Ovary (tissue), 9 donors: ENCODE data around the gene SLC12A8. TPM values are rescaled to one million over a fixed set of nuclear protein-coding genes. Genes with fewer than 3 reads are reported as not detected.

Experiments
- DNase-seq, 5 donors: peaks; one replicate each; pipeline ENCODE4 v3.0.0-alpha.2; 2019 to 2020
- H3K27ac ChIP-seq, 2 donors: fragments of 200-600 bp; one replicate each; pipeline versions ENCODE4 v1.5.1 to v1.8.0; 2019 to 2022
- H3K27me3 ChIP-seq: fragments of 200-600 bp; one replicate; pipeline ENCODE4 v1.8.0; 2022
- H3K36me3 ChIP-seq: fragments of 200-600 bp; sonication (generic); one replicate; pipeline ENCODE4 v1.5.1; 2019
- H3K4me1 ChIP-seq: one replicate; pipeline ENCODE4 v1.8.1; 2013; ENCODE audit warnings: mild to moderate bottlenecking, moderate library complexity; ENCODE audit not compliant: insufficient read depth
- H3K4me3 ChIP-seq: fragments of 200-600 bp; sonication (generic); one replicate; pipeline ENCODE4 v1.5.1; 2017
- H3K9me3 ChIP-seq, 2 donors: fragments of 200-600 bp in 1 of 2; sonication (generic) in 1 of 2; one replicate each; pipeline versions ENCODE4 v1.5.1 to v1.8.1; 2013 to 2019; ENCODE audit warnings: mild to moderate bottlenecking in 1 of 2, moderate library complexity in 1 of 2
- CTCF ChIP-seq, 3 donors: fragments of 450-650 bp in 2 of 3; fragments of 200-600 bp in 1 of 3; IDR thresholded peaks; one replicate each; pipeline versions ENCODE4 v1.5.1 to v1.8.0; 2016 to 2022; ENCODE audit warnings: antibody characterized with exemption in 3 of 3, mild to moderate bottlenecking in 1 of 3
- EP300 ChIP-seq: sonication (generic); formaldehyde crosslinking; IDR thresholded peaks from one replicate; pipeline ENCODE4 v1.6.1; 2017; ENCODE audit warnings: antibody characterized with exemption
- POLR2A ChIP-seq: fragments of 450-650 bp; IDR thresholded peaks from one replicate; pipeline ENCODE4 v1.6.1; 2017; ENCODE audit warnings: antibody characterized with exemption, mild to moderate bottlenecking, moderate library complexity
- WGBS, 3 donors: extraction: QIAGEN DNeasy Blood & Tissue Kit in 1 of 3; methylation state at CpG; one replicate each; pipeline versions ENCODE4 v1.1.5 to v1.1.7; 2013 to 2017; 5-methylcytosine and 5-hydroxymethylcytosine counted together
- intact Hi-C, 4 donors: fragments of 100-400 bp; cut with DNase I; formaldehyde crosslinking; loops; one replicate each; pipeline versions ENCODE4 v1.11.0 to v1.15.1; 2022 to 2023
- polyA plus RNA-seq, 2 donors: library from polyadenylated mRNA; stranded (reverse); fragments of 200-250 nt in 1 of 2; fragments of 350-450 nt in 1 of 2; fragmentation: Illumina TruSeq in 1 of 2; extraction: RNeasy Lipid Tissue Mini Kit (QIAGEN cat#74804) in 1 of 2; gene quantifications; one replicate each; pipeline ENCODE4 v1.2.3, GENCODE V29; 2013 to 2014
- total RNA-seq, 7 donors: library from RNA; depleted of rRNA in 2 of 7; stranded (reverse); fragments of >200 nt in 2 of 7; fragmentation: NEBNext Ultra II Directional in 3 of 7; extraction: Animal tissue kit (Norgen Biotek cat#: 25700) in 3 of 7; gene quantifications; one replicate each; pipeline versions ENCODE4 v1.1.0 to v1.2.4, GENCODE V29; 2016 to 2023
- donor health status: DM: no; HTN: no; CAD: no; lungs with moderate emphysema.
- donor health status: DM: no; HTN: no; CAD: no.
- donor health status: Bipolar disorder and iron deficiency.
- donor health status: DM: yes; HTN: yes; CAD: no.
- donor health status: DM: no; HTN: no; CAD: no.
- donor health status: DM: yes; HTN: yes; CAD: no.

SLC12A8 gene
- total and polyA plus RNA-seq, 9 donors = 0.28 to 11.5 (median 1.5) TPM

GRCh38 chr3:125140011-125140817, 72.3 kb downstream of the SLC12A8 start:
- intact Hi-C loops = loop anchor here in 2 of 4 donors (5.0 to 10.0 kb wide), 2 partner anchors 83 to 85 kb away; partner anchors contain the start of gene HEG1 (in 2 of the 2)

DNA sequence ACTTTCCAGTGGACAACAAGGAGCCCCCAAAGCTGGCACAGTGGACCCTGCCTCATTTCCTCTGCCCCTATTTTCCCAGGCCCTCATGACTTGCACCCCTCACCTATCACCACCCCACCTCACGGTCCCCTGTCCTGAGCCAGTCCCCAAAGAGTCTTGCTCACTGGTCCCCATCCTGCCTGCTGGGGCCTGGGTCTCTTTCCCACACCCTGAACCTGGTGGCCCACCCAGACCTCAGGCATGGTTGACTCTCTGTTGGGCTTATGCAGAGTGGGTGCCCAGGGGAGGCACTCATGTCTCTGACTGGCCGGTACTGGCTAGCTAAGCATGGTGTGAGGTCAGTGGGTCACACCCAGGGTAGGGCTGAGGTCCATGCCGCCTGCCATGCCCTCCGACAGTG, 73.2 kb downstream of the SLC12A8 start:
- Histone ChIP-seq H3K4me3 (no peak overlapping the region), H3K36me3 (no peaks in the 10 kb centered on the region), H3K4me1 (peaks cover 8% of the 10 kb centered on the region), H3K27me3 (no peaks in the 10 kb centered on the region), H3K27ac (no peak overlapping the region), H3K9me3 (no peaks in the 10 kb centered on the region)
- WGBS, 3 donors = 91 to 99% (median 97%) methylated on average over 4 of the region's 4 CpGs
- no peak for DNase-seq
- TF ChIP-seq CTCF (IDR thresholded peaks at IDR 0.05) = no peak
- no peak for TF ChIP-seq EP300
- TF ChIP-seq POLR2A = no peak
- intact Hi-C loops = no loop called here

More at GRCh38 chr3:125140011-125140817, 72.3 kb downstream of the SLC12A8 start:
- Histone ChIP-seq H3K4me1 (peaks cover 11% of the 10 kb centered on the region), H3K27ac (peak overlapping the region in 1 of 2 donors; percentile 57), H3K36me3 (no peaks in the 10 kb centered on the region), H3K27me3 (no peaks in the 10 kb centered on the region), H3K4me3 (no peak overlapping the region), H3K9me3 (no peaks in the 10 kb centered on the region)
- DNase-seq = no peak
- TF ChIP-seq EP300 (no peak), CTCF (IDR thresholded peaks at IDR 0.05) (no peak), POLR2A (no peak)
- 65 to 73% (median 65%) methylated on average over 12 of the region's 12 CpGs for WGBS, 3 donors

- no peak for DNase-seq
- no peak for TF ChIP-seq POLR2A
- no peak for TF ChIP-seq CTCF (IDR thresholded peaks at IDR 0.05)
- no peak for TF ChIP-seq EP300
- H3K36me3 ChIP-seq = no peaks in the 10 kb centered on the region
- no peak overlapping the region for H3K27ac ChIP-seq
- WGBS, 3 donors = 71 to 80% (median 75%) methylated on average over 17 of the region's 17 CpGs
- H3K4me1 ChIP-seq = peaks cover 4% of the 10 kb centered on the region
- no peak overlapping the region for H3K4me3 ChIP-seq
- intact Hi-C loops = no loop called here
- no peaks in the 10 kb centered on the region for H3K9me3 ChIP-seq
- no peaks in the 10 kb centered on the region for H3K27me3 ChIP-seq
These were observed 75.1 kb downstream of the SLC12A8 start for GRCh38 chr3:125137358-125138033.

- no peak overlapping the region for H3K27ac ChIP-seq
- no peaks in the 10 kb centered on the region for H3K27me3 ChIP-seq
- TF ChIP-seq EP300 (no peak), CTCF (IDR thresholded peaks at IDR 0.05) (no peak), POLR2A (no peak)
- intact Hi-C loops = no loop called here
- peaks cover 4% of the 10 kb centered on the region for H3K4me1 ChIP-seq
- no peak for DNase-seq
- H3K36me3 ChIP-seq = no peaks in the 10 kb centered on the region
- WGBS, 3 donors = 78 to 90% (median 84%) methylated on average over 7 of the region's 7 CpGs
- no peaks in the 10 kb centered on the region for H3K9me3 ChIP-seq
- no peak overlapping the region for H3K4me3 ChIP-seq
These were observed 75.6 kb downstream of the SLC12A8 start for GRCh38 chr3:125136966-125137357.
